NCI-H1417 treated with DMSO at 0.1 percent for 48 hours (cell line): ENCODE measurements around the gene CDKL5.
"Not testable (repeated sequence)": the region's sequence is repeated elsewhere in the genome, so short reads cannot be mapped to it uniquely, and the experiment has no call there.

Experiments used
- DNase-seq: peaks from one replicate; lab custom pipeline; 2025; lab: John Stamatoyannopoulos, UW

CDKL5 gene

GRCh38 chrX:18425199-18426003 is at the start of gene CDKL5:
CDKL5 (plus strand) TSS chrX:18425608; CDS start chrX:18507097, 81,489 bp downstream.
- peak; percentile 92 for DNase-seq

- no peak for DNase-seq
These were observed 47.6 kb upstream of the CDKL5 start for GRCh38 chrX:18377796-18378195.

DNA sequence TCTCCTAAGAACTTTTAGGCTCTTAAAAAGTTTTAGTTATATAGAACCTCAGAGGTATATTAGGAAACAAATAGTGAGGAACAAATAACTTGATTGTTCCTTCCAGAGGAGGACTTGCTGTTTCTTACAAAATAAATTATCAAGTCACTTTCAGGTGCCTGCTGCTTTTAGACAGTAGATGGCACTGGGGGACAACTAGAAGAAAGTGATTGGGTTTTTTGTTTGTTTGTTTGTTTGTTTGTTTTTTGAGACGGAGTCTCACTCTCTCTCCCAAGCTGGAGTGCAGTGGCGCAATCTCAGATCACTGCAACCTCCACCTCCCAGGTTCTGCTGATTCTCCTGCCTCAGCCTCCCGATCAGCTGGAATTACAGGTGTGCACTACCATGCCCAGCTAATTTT is 35.4 kb upstream of the CDKL5 start:
- DNase-seq = no peak

DNA sequence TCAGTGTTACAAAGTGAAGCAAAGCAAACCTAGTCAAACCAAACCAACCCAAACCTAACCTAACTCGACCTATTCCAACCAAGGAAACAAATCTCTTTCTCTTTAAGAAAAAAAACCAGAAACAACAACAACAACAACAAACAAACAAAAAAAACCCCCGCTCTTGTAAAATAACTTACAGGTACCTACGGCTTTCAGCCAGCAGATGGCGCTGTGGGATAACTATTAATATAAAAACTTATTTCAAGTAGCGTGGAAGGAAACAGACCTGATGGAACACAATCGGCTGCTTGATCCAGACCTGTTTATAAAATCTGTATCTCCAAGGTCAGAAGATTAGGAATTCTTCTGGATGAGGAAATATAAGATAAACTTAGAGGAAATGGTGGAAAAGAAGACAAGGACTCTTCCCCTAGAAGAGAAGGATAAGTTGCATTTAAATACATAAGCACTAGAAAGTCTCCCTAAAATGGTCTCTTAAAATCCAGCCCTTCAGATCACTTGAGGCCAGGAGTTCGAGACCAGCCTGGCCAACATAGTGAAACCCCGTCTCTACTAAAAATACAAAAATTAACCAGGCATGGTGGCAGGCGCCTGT is 34.4 kb upstream of the CDKL5 start:
- peak; percentile 21 for DNase-seq

- DNase-seq = no peak
These were observed 30.9 kb upstream of the CDKL5 start for GRCh38 chrX:18394477-18394876.

- no peak for DNase-seq
These were observed 23.6 kb upstream of the CDKL5 start for GRCh38 chrX:18401848-18402213.

GRCh38 chrX:18406531-18407266 is 18.7 kb upstream of the CDKL5 start:
- no peak for DNase-seq

- DNase-seq = no peak
These were observed 15.4 kb upstream of the CDKL5 start for GRCh38 chrX:18410038-18410437.

DNA sequence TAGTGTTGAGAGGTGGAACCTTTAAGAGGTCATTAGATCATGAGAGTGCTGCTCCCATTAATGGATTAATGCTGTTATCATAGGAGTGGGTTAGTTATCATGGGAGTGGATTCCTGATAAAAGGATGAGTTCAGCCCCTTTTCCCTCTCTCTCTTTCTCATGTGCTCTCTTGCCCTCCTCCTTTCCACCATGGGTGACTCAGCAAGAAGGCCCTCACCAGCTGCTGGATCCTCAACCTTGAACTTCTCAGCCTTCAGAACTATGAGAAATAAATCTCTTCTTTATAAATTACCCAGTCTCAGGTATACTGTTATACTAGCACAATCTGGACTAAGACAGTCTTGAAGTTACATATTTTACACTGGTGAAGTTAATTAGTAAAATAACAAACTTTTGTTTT is 10.0 kb upstream of the CDKL5 start:
- DNase-seq = no peak

- no peak for DNase-seq
These were observed 3.1 kb upstream of the CDKL5 start for GRCh38 chrX:18422325-18422724.

DNA sequence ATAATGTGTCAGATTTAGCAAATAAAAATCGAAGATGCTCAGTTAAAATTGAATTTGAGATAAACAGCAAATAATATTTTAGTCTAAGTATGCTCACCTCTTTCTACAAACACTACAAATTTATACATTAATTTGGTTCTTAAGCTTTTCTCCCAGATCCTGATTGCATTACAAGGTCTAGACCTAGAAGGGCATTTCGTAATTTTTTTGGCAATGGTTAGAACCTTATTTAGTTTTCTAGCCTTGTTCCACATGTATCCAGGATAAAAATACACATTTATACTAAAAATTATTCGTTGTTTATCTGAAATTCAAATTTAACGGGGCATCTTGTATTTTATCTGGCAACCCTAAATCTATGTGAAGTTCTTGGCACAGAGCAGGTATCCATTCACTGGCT is 2.5 kb upstream of the CDKL5 start:
- DNase-seq = no peak

GRCh38 chrX:18424482-18425198 is 768 bp upstream of the CDKL5 start:
- DNase-seq = no peak

- no peak for DNase-seq
These were observed 554 bp downstream of the CDKL5 start for GRCh38 chrX:18426004-18426320.

DNA sequence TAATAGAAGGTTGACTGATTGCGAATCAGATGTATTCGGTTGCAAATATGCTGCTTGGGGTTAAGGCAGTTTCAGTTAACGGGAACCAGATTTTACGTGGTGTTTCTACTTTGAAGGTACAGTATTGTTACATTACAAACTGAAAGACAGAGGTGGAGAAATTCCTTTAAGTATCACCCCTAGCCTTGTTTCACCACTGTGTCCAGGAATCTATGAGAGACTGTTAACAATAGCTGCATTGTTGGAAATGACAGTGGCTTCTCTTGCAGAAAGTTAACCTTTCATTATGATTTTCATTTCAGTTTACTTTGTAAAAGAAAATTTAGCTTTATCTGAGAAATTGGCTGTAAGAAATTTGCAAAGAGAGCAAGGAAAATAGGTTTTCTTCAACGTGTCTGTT is 2.6 kb downstream of the CDKL5 start:
- no peak for DNase-seq

GRCh38 chrX:18433288-18433687 is 7.9 kb downstream of the CDKL5 start:
- DNase-seq = not testable (repeated sequence)

DNA sequence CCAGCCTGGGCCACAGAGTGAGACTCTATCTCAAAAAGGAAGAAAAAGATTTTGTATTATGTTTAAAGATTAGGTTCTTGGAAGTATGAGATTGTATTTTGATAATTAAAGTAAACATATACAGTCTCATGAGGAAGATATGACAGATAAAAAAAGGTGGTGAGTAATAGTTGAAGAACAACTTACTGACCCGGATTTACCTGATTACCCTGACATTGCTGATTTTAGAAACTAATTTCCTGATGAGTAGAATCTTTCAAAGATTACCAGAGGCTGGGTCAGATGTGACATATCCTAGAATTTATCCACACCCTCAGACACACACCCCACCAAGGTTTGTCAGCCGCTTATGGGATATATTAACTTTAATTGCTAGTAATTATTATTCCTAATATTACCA is 9.5 kb downstream of the CDKL5 start:
- DNase-seq = no peak

DNA sequence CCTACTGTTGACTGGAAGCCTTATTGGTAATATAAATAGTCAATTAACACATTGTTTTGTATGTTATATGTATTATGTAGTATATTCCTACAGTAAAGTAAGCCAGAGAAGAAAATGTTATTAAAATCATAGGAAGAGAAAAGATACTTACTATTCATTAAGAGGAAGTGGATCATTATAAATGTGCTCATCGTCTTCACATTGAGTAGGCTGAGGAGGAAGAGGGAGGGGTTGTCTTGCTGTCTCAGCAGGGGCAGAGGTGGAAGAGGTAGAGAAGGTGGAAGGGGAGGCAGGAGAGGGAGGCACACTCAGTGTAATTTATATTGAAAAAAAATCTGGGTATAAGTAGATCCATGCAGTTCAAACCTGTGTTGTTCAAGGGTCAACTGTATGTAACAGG is 10.6 kb downstream of the CDKL5 start:
- no peak for DNase-seq

DNA sequence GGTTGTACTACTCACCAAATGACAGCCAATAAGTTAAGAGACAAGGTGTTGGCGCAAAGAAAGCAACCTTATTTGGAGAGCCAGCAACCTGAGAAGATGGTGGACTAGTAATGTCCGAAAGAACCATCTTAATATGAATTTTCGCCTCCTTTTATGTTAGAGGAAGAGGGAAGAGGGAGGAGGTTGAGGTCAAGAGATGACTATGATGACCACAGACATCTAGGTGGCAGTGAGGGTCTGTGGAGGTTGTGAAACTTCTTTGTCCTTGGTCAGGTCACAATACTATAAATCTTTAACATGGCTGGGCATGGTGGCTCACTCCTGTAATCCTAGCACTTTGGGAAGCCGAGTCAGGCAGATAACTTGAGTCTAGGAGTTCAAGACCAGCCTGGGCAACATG is 15.4 kb downstream of the CDKL5 start:
- DNase-seq = no peak

- no peak for DNase-seq
These were observed 16.5 kb downstream of the CDKL5 start for GRCh38 chrX:18441780-18442367.

- no peak for DNase-seq
These were observed 23.0 kb downstream of the CDKL5 start for GRCh38 chrX:18448416-18448815.

DNA sequence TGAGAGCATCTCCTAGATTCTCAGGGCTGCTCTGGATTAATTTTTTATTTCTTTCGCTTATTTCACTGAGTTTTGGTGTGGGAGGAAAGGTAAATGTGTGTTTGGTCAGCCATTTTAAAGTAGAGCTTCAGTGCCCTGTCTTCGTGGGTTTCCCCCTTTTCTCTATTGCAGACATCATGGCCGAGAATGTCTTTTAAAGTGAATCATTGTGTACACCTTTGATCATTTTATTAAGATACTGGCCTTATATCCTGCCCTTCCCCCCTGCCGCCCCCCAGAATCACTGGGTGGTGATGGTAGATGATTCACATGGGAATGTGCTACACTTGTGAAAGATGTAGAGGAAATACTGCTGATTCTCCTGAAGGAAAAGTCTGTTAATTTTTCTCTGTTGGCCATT is 23.8 kb downstream of the CDKL5 start:
- no peak for DNase-seq

GRCh38 chrX:18455384-18455783 is 30.0 kb downstream of the CDKL5 start:
- DNase-seq = no peak
